ENCODE results near the gene COL20A1.
A peak's percentile ranks its signal among the peaks of the same experiment; 100 is the strongest.

COL20A1 gene

GRCh38 chr20:63292904-63293303 is at the start of gene COL20A1:
Gene COL20A1, plus strand, starts transcription at chr20:63293186. Its CDS starts 1,922 bp downstream, at chr20:63295108.
- DNase-seq, result no peak

- DNase-seq, result no peak
Observed at GRCh38 chr20:63243604-63244247, 49.3 kb upstream of the COL20A1 start.

GRCh38 chr20:63244468-63244867 is 48.5 kb upstream of the COL20A1 start:
- DNase-seq, result no peak

GRCh38 chr20:63246490-63247288 is 46.3 kb upstream of the COL20A1 start:
- DNase-seq, result no peak

GRCh38 chr20:63247671-63248228 is 45.2 kb upstream of the COL20A1 start:
- DNase-seq, result no peak

GRCh38 chr20:63248835-63249591 is 44.0 kb upstream of the COL20A1 start:
- DNase-seq, result peak; percentile 9

GRCh38 chr20:63249891-63250290 is 43.1 kb upstream of the COL20A1 start:
- no peak for DNase-seq

GRCh38 chr20:63251350-63251749 is 41.6 kb upstream of the COL20A1 start:
- DNase-seq, result peak; percentile 24

- DNase-seq, result no peak
Observed at GRCh38 chr20:63252284-63252711, 40.7 kb upstream of the COL20A1 start.

GRCh38 chr20:63253065-63253437 is 39.9 kb upstream of the COL20A1 start:
- DNase-seq, result no peak

- DNase-seq, result no peak
Observed at GRCh38 chr20:63253438-63254231, 39.4 kb upstream of the COL20A1 start.

- DNase-seq, result no peak
Observed at GRCh38 chr20:63254232-63254605, 38.8 kb upstream of the COL20A1 start, which contains the start of gene NKAIN4. Gene NKAIN4, minus strand, starts transcription at chr20:63254463. Its CDS starts 13 bp downstream, at chr20:63254450.

- no peak for DNase-seq
Observed at GRCh38 chr20:63254606-63255384, 38.2 kb upstream of the COL20A1 start.

GRCh38 chr20:63255931-63256704 is 36.9 kb upstream of the COL20A1 start:
- peak; percentile 89 for DNase-seq

- DNase-seq, result no peak
Observed at GRCh38 chr20:63256954-63257353, 36.0 kb upstream of the COL20A1 start.

- no peak for DNase-seq
Observed at GRCh38 chr20:63257629-63258028, 35.4 kb upstream of the COL20A1 start.

- DNase-seq, result no peak
Observed at GRCh38 chr20:63258781-63259180, 34.2 kb upstream of the COL20A1 start.

- peak; percentile 11 for DNase-seq
Observed at GRCh38 chr20:63259734-63260460, 33.1 kb upstream of the COL20A1 start.

GRCh38 chr20:63260521-63260920 is 32.5 kb upstream of the COL20A1 start:
- DNase-seq, result no peak
